ENCODE data around the gene SERPINA5. TPM values are rescaled to one million over a fixed set of nuclear protein-coding genes. Genes with fewer than 3 reads are reported as not detected.

SERPINA5 gene
- total RNA-seq, 4 donors from 2014 or later = not detected

DNA sequence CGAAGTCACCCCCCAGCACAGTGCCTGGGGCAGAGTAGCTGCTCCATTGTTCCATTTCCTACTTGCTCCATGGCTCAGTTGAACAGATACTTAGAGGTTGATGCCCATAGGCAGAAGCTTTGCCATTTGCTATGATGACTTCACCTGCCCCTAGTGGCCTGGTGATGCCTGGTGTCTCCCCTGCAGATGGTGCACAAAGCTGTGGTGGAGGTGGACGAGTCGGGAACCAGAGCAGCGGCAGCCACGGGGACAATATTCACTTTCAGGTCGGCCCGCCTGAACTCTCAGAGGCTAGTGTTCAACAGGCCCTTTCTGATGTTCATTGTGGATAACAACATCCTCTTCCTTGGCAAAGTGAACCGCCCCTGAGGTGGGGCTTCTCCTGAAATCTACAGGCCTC is 10.6 kb downstream of the SERPINA5 start:
- Histone ChIP-seq H3K9me3 (no peaks in the 10 kb centered on the region), H3K27me3 (no peaks in the 10 kb centered on the region), H3K4me3 (no peak overlapping the region), H3K4me1 (no peaks in the 10 kb centered on the region), H3K36me3 (no peaks in the 10 kb centered on the region), H3K27ac (no peak overlapping the region)
- TF ChIP-seq, protein P1, sequence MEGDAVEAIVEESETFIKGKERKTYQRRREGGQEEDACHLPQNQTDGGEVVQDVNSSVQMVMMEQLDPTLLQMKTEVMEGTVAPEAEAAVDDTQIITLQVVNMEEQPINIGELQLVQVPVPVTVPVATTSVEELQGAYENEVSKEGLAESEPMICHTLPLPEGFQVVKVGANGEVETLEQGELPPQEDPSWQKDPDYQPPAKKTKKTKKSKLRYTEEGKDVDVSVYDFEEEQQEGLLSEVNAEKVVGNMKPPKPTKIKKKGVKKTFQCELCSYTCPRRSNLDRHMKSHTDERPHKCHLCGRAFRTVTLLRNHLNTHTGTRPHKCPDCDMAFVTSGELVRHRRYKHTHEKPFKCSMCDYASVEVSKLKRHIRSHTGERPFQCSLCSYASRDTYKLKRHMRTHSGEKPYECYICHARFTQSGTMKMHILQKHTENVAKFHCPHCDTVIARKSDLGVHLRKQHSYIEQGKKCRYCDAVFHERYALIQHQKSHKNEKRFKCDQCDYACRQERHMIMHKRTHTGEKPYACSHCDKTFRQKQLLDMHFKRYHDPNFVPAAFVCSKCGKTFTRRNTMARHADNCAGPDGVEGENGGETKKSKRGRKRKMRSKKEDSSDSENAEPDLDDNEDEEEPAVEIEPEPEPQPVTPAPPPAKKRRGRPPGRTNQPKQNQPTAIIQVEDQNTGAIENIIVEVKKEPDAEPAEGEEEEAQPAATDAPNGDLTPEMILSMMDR (IDR thresholded peaks at IDR 0.05) = no peak
- no peak for TF ChIP-seq POLR2A (IDR thresholded peaks at IDR 0.05)
- DNase-seq = no peak

DNA sequence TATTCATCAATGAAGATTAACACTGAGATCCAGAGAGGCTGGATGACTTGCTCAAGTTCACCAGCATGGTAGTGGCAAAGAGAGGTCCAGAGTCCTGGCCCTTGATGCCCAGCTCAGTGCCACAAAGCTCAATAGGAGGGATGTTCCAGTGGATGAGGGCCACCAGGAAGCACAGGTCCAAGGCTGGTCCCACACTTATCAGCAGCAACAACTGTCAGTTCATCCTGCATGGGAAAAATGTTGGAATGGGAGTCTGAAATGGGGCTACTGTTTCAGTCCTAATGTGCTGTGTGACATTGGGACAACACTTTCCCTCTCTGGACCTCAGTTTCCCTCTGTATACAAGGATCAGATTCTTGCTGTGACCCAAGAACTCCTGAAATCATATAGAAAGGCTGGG is 11.2 kb downstream of the SERPINA5 start:
- Histone ChIP-seq H3K27ac (no peak overlapping the region), H3K9me3 (no peaks in the 10 kb centered on the region), H3K4me3 (no peak overlapping the region), H3K4me1 (no peaks in the 10 kb centered on the region), H3K27me3 (no peaks in the 10 kb centered on the region), H3K36me3 (no peaks in the 10 kb centered on the region)
- DNase-seq = no peak
- TF ChIP-seq, protein P1 (IDR thresholded peaks at IDR 0.05) = no peak
- TF ChIP-seq POLR2A (IDR thresholded peaks at IDR 0.05) = no peak

GRCh38 chr14:94593376-94593748 is 12.1 kb downstream of the SERPINA5 start:
- Histone ChIP-seq H3K9me3 (no peaks in the 10 kb centered on the region), H3K27me3 (no peaks in the 10 kb centered on the region), H3K36me3 (no peaks in the 10 kb centered on the region), H3K4me1 (peaks cover 0 to 3% (median under 1%) of the 10 kb centered on the region in 4 donors), H3K27ac (no peak overlapping the region), H3K4me3 (no peak overlapping the region)
- TF ChIP-seq, protein P1 (IDR thresholded peaks at IDR 0.05) = no peak
- no peak for TF ChIP-seq POLR2A (IDR thresholded peaks at IDR 0.05)
- no peak for DNase-seq

GRCh38 chr14:94593749-94594431 is 12.7 kb downstream of the SERPINA5 start:
- Histone ChIP-seq H3K36me3 (no peaks in the 10 kb centered on the region), H3K4me1 (peaks cover 0 to 8% (median 4%) of the 10 kb centered on the region in 4 donors), H3K27me3 (no peaks in the 10 kb centered on the region), H3K4me3 (no peak overlapping the region), H3K9me3 (no peaks in the 10 kb centered on the region), H3K27ac (no peak overlapping the region)
- DNase-seq = no peak
- TF ChIP-seq, protein P1 (IDR thresholded peaks at IDR 0.05) = no peak
- TF ChIP-seq POLR2A (IDR thresholded peaks at IDR 0.05) = no peak

- no peaks in the 10 kb centered on the region for H3K9me3 ChIP-seq
- TF ChIP-seq, protein P1 (IDR thresholded peaks at IDR 0.05) = no peak
- TF ChIP-seq POLR2A (IDR thresholded peaks at IDR 0.05) = no peak
- DNase-seq = no peak
- no peak overlapping the region for H3K4me3 ChIP-seq
- H3K27me3 ChIP-seq = no peaks in the 10 kb centered on the region
- no peak overlapping the region for H3K27ac ChIP-seq
- H3K4me1 ChIP-seq = peaks cover 0 to 12% (median 6%) of the 10 kb centered on the region in 4 donors
- H3K36me3 ChIP-seq = no peaks in the 10 kb centered on the region
Observed at GRCh38 chr14:94594441-94594840, 13.2 kb downstream of the SERPINA5 start.
